SK-N-SH (cell line): ENCODE results near the gene TRIP6. TPM values are rescaled to one million over a fixed set of nuclear protein-coding genes. Genes with fewer than 3 reads are reported as not detected.

Experiments
- CTCF ChIA-PET: fragments of 300-600, 350-600 bp; formaldehyde crosslinking; extraction: SDS; loops from one replicate; lab custom pipeline; 2021; lab: Yijun Ruan, JAX
- POLR2A ChIA-PET: fragments of 350-600 bp; sonication (Branson Sonifier 250); formaldehyde crosslinking; extraction: SDS; loops from one replicate; lab custom pipeline; 2020; ENCODE audit warnings: antibody characterized with exemption, inconsistent platforms; lab: Yijun Ruan, JAX
- DNase-seq: peaks from one replicate; pipeline ENCODE4 v3.0.0; 2012
- H2AFZ ChIP-seq: fragments of 200-600 bp; sonication (generic); 2 replicates; pipeline ENCODE4 v1.8.1; 2016; ENCODE audit warnings: antibody characterized with exemption, mild to moderate bottlenecking, low read depth
- H3F3A ChIP-seq: fragments of 200-600 bp; sonication (generic); replicated peaks from 2 replicates; pipeline ENCODE3; 2016; ENCODE audit warnings: antibody characterized with exemption, mild to moderate bottlenecking; ENCODE audit not compliant: insufficient read depth
- H3K27ac ChIP-seq, 2 experiments: fragments of 200-500 bp in 1 of 2; fragments of 200-600 bp in 1 of 2; sonication (Bioruptor generic) in 1 of 2; sonication (generic), shearing (Covaris generic) in 1 of 2; 2 replicates each; pipeline versions ENCODE4 v1.5.1 to v1.6.1; 2014 to 2016; ENCODE audit warnings: low read depth in 2 of 2, inconsistent platforms in 1 of 2, low read length in 1 of 2, mild to moderate bottlenecking in 1 of 2, mixed read lengths in 1 of 2
- H3K27me3 ChIP-seq: fragments of 200-600 bp; sonication (generic), shearing (Covaris generic); 2 replicates; pipeline ENCODE4 v1.6.1; 2016; ENCODE audit warnings: mixed run types; ENCODE audit not compliant: insufficient read depth
- H3K36me3 ChIP-seq, 2 experiments: fragments of 200-500 bp in 1 of 2; fragments of 200-600 bp in 1 of 2; sonication (Bioruptor generic) in 1 of 2; sonication (generic) in 1 of 2; replicated peaks in 1 of 2; 2 replicates each; pipeline versions ENCODE3 to v1.5.1; 2014 to 2016; ENCODE audit warnings: low read length in 1 of 2, mild to moderate bottlenecking in 1 of 2; ENCODE audit not compliant: insufficient read depth in 2 of 2, control insufficient read depth in 1 of 2
- H3K4me1 ChIP-seq, 2 experiments: fragments of 200-500 bp in 1 of 2; fragments of 200-600 bp in 1 of 2; sonication (Bioruptor generic) in 1 of 2; sonication (generic), shearing (Covaris generic) in 1 of 2; 2 replicates each; pipeline versions ENCODE4 v1.5.1 to v1.6.1; 2014 to 2016; ENCODE audit warnings: low read depth in 1 of 2, low read length in 1 of 2, mixed run types in 1 of 2; ENCODE audit not compliant: insufficient read depth in 2 of 2, control insufficient read depth in 1 of 2
- H3K4me2 ChIP-seq: fragments of 200-600 bp; sonication (generic), shearing (Covaris generic); 2 replicates; pipeline ENCODE4 v1.6.1; 2017; ENCODE audit warnings: mixed run types
- H3K4me3 ChIP-seq, 2 experiments: fragments of 200-500 bp in 1 of 2; fragments of 200-600 bp in 1 of 2; sonication (Bioruptor generic) in 1 of 2; sonication (generic), shearing (Covaris generic) in 1 of 2; 2 replicates each; pipeline versions ENCODE4 v1.5.1 to v1.8.1; 2014 to 2016; ENCODE audit warnings: low read depth in 2 of 2, inconsistent platforms in 1 of 2, low read length in 1 of 2, mild to moderate bottlenecking in 1 of 2, mixed read lengths in 1 of 2, moderate library complexity in 1 of 2
- H3K79me2 ChIP-seq: fragments of 200-600 bp; sonication (generic); 2 replicates; pipeline ENCODE4 v1.8.1; 2017; ENCODE audit warnings: mild to moderate bottlenecking; ENCODE audit not compliant: insufficient read depth
- H3K9ac ChIP-seq: fragments of 200-600 bp; sonication (generic); 2 replicates; pipeline ENCODE4 v1.6.1; 2017; ENCODE audit warnings: mixed run types
- H3K9me2 ChIP-seq: fragments of 200-600 bp; sonication (generic); 2 replicates; pipeline ENCODE4 v1.6.1; 2017; ENCODE audit warnings: mixed run types
- H3K9me3 ChIP-seq: fragments of 200-600 bp; sonication (generic); 2 replicates; pipeline ENCODE4 v1.6.1; 2017; ENCODE audit warnings: mixed run types, mild to moderate bottlenecking, moderate library complexity
- H4K20me1 ChIP-seq: fragments of 200-600 bp; sonication (generic); 2 replicates; pipeline ENCODE4 v1.6.1; 2017; ENCODE audit warnings: mild to moderate bottlenecking, mixed run types; ENCODE audit not compliant: insufficient read depth
- ELF1 ChIP-seq: IDR thresholded peaks from 2 replicates; pipeline ENCODE4 v1.4.0; 2012
- FOXM1 ChIP-seq: IDR thresholded peaks from 2 replicates; pipeline ENCODE4 v1.4.0; 2012; ENCODE audit warnings: low read depth, mild to moderate bottlenecking
- GABPA ChIP-seq: IDR thresholded peaks from 2 replicates; pipeline ENCODE4 v1.4.0; 2012; ENCODE audit warnings: low read depth, mild to moderate bottlenecking
- GATA2 ChIP-seq: sonication (generic); formaldehyde crosslinking; IDR thresholded peaks from 2 replicates; pipeline ENCODE4 v1.5.0; 2020; ENCODE audit warnings: mild to moderate bottlenecking, missing genetic modification reagents
- JUND ChIP-seq: IDR thresholded peaks from 2 replicates; pipeline ENCODE4 v1.4.0; 2012
- MEF2A ChIP-seq: IDR thresholded peaks from 2 replicates; pipeline ENCODE4 v1.4.0; 2012; ENCODE audit warnings: low read depth, borderline replicate concordance
- MXI1 ChIP-seq: IDR thresholded peaks from 2 replicates; pipeline ENCODE4 v1.6.1; 2012; ENCODE audit warnings: mild to moderate bottlenecking, low read depth, low read length, improper control_type of control experiment
- NRF1 ChIP-seq: IDR thresholded peaks from 2 replicates; pipeline ENCODE4 v1.6.1; 2012; ENCODE audit warnings: low read depth, mild to moderate bottlenecking, low read length
- PBX3 ChIP-seq: IDR thresholded peaks from 2 replicates; pipeline ENCODE4; 2012
- POLR2AphosphoS5 ChIP-seq: IDR thresholded peaks from 2 replicates; pipeline ENCODE4 v1.6.1; 2012; ENCODE audit warnings: low read depth, low read length
- RAD21 ChIP-seq: IDR thresholded peaks from 2 replicates; pipeline ENCODE4 v1.6.1; 2012; ENCODE audit warnings: mild to moderate bottlenecking, low read length
- SMC3 ChIP-seq: IDR thresholded peaks from 2 replicates; pipeline ENCODE4 v1.6.1; 2012; ENCODE audit warnings: low read depth, low read length, improper control_type of control experiment
- TCF12 ChIP-seq: IDR thresholded peaks from 2 replicates; pipeline ENCODE4 v1.4.0; 2012
- YY1 ChIP-seq: IDR thresholded peaks from 2 replicates; pipeline ENCODE4 v1.4.0; 2012; ENCODE audit warnings: low read depth, mild to moderate bottlenecking
- WGBS: methylation state at CpG from one replicate; pipeline ENCODE4 v1.1.6; 2017; ENCODE audit warnings: low lambda C conversion rate; 5-methylcytosine and 5-hydroxymethylcytosine counted together
- polyA plus RNA-seq, 3 experiments: library from polyadenylated mRNA; depleted of rRNA; stranded (reverse); fragments of >200 nt; gene quantifications; 2 replicates each; pipeline ENCODE4 v1.2.3, GENCODE V29; 2012
- TF ChIP-seq, protein P1 (sequence below): IDR thresholded peaks from 2 replicates; pipeline ENCODE4 v1.4.0; 2012; ENCODE audit warnings: low read depth
- TF ChIP-seq, protein P2 (sequence below): IDR thresholded peaks from 2 replicates; pipeline ENCODE4 v1.4.0; 2012; ENCODE audit warnings: low read depth, borderline replicate concordance
- TF ChIP-seq, protein P3 (sequence below): fragments of 150-350 bp; IDR thresholded peaks from 2 replicates; pipeline ENCODE4 v1.6.1; 2016; ENCODE audit warnings: mild to moderate bottlenecking, low read depth, low read length

Gene TRIP6
- polyA plus RNA-seq, 1 of the 3 experiments (the other 2 are of a cell fraction), result 6.5 TPM

GRCh38 chr7:100860702-100861615 lies 6.2 kb upstream of the TRIP6 start:
- peak; percentile 36 for DNase-seq
- no peaks in the 10 kb centered on the region for H3K9me3 ChIP-seq
- no peak overlapping the region for H3K9ac ChIP-seq
- no peaks in the 10 kb centered on the region for H4K20me1 ChIP-seq
- TF ChIP-seq, protein P1, sequence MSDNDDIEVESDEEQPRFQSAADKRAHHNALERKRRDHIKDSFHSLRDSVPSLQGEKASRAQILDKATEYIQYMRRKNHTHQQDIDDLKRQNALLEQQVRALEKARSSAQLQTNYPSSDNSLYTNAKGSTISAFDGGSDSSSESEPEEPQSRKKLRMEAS, result no peak
- no peak for TF ChIP-seq GABPA
- no peak for TF ChIP-seq PBX3
- no peak for TF ChIP-seq FOXM1
- no peak for TF ChIP-seq ELF1
- no peak for TF ChIP-seq RAD21
- TF ChIP-seq POLR2AphosphoS5, result no peak
- TF ChIP-seq MXI1, result no peak
- TF ChIP-seq NRF1, result no peak
- TF ChIP-seq TCF12, result no peak
- TF ChIP-seq SMC3, result no peak
- no peak for TF ChIP-seq GATA2 (CRISPR knock-in tag)
- no peak for TF ChIP-seq YY1
- TF ChIP-seq, protein P2, sequence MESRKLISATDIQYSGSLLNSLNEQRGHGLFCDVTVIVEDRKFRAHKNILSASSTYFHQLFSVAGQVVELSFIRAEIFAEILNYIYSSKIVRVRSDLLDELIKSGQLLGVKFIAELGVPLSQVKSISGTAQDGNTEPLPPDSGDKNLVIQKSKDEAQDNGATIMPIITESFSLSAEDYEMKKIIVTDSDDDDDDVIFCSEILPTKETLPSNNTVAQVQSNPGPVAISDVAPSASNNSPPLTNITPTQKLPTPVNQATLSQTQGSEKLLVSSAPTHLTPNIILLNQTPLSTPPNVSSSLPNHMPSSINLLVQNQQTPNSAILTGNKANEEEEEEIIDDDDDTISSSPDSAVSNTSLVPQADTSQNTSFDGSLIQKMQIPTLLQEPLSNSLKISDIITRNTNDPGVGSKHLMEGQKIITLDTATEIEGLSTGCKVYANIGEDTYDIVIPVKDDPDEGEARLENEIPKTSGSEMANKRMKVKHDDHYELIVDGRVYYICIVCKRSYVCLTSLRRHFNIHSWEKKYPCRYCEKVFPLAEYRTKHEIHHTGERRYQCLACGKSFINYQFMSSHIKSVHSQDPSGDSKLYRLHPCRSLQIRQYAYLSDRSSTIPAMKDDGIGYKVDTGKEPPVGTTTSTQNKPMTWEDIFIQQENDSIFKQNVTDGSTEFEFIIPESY, result no peak
- no peak for TF ChIP-seq MEF2A
- TF ChIP-seq JUND, result no peak
- TF ChIP-seq, protein P3, sequence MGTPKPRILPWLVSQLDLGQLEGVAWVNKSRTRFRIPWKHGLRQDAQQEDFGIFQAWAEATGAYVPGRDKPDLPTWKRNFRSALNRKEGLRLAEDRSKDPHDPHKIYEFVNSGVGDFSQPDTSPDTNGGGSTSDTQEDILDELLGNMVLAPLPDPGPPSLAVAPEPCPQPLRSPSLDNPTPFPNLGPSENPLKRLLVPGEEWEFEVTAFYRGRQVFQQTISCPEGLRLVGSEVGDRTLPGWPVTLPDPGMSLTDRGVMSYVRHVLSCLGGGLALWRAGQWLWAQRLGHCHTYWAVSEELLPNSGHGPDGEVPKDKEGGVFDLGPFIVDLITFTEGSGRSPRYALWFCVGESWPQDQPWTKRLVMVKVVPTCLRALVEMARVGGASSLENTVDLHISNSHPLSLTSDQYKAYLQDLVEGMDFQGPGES, result no peak
- TF ChIP-seq, all 33 proteins: peak for 0
- Histone ChIP-seq H3K4me2 (no peak overlapping the region), H3K27me3 (no peaks in the 10 kb centered on the region), H3K79me2 (peaks cover 11% of the 10 kb centered on the region; the same call in 1 of the 2 replicates), H2AFZ (no peak overlapping the region), H3K36me3 (peaks cover 23% of the 10 kb centered on the region in 2 experiments), H3K4me3 (no peak overlapping the region), H3K27ac (no peak overlapping the region), H3F3A (peaks cover 16% of the 10 kb centered on the region), H3K4me1 (peaks cover 2 to 4% of the 10 kb centered on the region in 2 experiments; a peak in 2 of 4 replicates), H3K9me2 (no peaks in the 10 kb centered on the region)
- 96% methylated on average over 12 of the region's 18 CpGs for WGBS
- ChIA-PET CTCF (interaction anchor here (0.7 to 2.2 kb wide), 5 partner anchors 9 to 156 kb away, joined by 3 to 17 read pairs (median 3); partner anchors contain the start of gene SLC12A9), POLR2A (interaction anchor here (1.8 kb wide), 2 partner anchors 9 to 14 kb away, joined by 6 to 7 read pairs; partner anchors contain the start of genes SLC12A9 and SRRT)
